HepG2 (cell line): Measurements from ENCODE around the gene NTM. TPM values are rescaled to one million over a fixed set of nuclear protein-coding genes. Genes with fewer than 3 reads are reported as not detected.

Experiments
- ATAC-seq: fragments of 200-7000 bp; cut with Tn5 transposase; 3 replicates; pipeline ENCODE4 v1.9.1; 2020; ENCODE audit warnings: mild to moderate bottlenecking, moderate library complexity
- BruUV-seq: library from RNA; stranded (reverse); fragments of 400-500 nt; replicated peaks from 2 replicates; lab custom pipeline; 2021; lab: Mats Ljungman, UMichigan
- CTCF ChIA-PET: fragments of 300-600 bp; formaldehyde crosslinking; extraction: SDS; loops from one replicate; lab custom pipeline; 2021; ENCODE audit warnings: low total read pairs, inconsistent platforms, low intra/inter-chr PET ratio; lab: Yijun Ruan, JAX
- POLR2A ChIA-PET: fragments of 350-600 bp; sonication (Branson Sonifier 250); formaldehyde crosslinking; loops from one replicate; lab custom pipeline; 2020; ENCODE audit warnings: antibody characterized with exemption, inconsistent platforms; lab: Yijun Ruan, JAX
- DNase-seq: peaks from one replicate; pipeline ENCODE4 v3.0.0-alpha.2; 2015; ENCODE audit warnings: low spot score
- FAIRE-seq: peaks from 3 replicates; lab custom pipeline; 2011; peaks lifted over from hg19 to GRCh38; lab: Jason Lieb, UNC
- H2AFZ ChIP-seq: one replicate; pipeline ENCODE4 v1.6.1; 2011; ENCODE audit warnings: low read length, inconsistent platforms
- H3K27ac ChIP-seq: fragments of 300-600 bp; 3 replicates; pipeline ENCODE4 v1.8.0; 2011; ENCODE audit warnings: mixed run types, mild to moderate bottlenecking, mixed read lengths, low read length, inconsistent platforms; ENCODE audit not compliant: insufficient read depth; ENCODE audit errors: extremely low read length
- H3K27me3 ChIP-seq, 2 experiments: fragments of 200-600 bp in 1 of 2; 2 replicates in 1 of 2; 3 replicates in 1 of 2; pipeline versions ENCODE4 v1.6.0 to v1.8.0; 2011; ENCODE audit warnings: low read length in 2 of 2, mild to moderate bottlenecking in 2 of 2, moderate library complexity in 2 of 2, inconsistent platforms in 1 of 2; ENCODE audit not compliant: insufficient read depth in 2 of 2, control insufficient read depth in 1 of 2
- H3K36me3 ChIP-seq, 2 experiments: fragments of 200-600 bp in 1 of 2; replicated peaks in 1 of 2; 2 replicates in 1 of 2; 3 replicates in 1 of 2; pipeline versions ENCODE4 v1.5.1 to v1.8.0; 2011; ENCODE audit warnings: low read length in 2 of 2, inconsistent platforms in 1 of 2; ENCODE audit not compliant: insufficient read depth in 2 of 2, control insufficient read depth in 1 of 2
- H3K4me1 ChIP-seq: 2 replicates; pipeline ENCODE4 v1.5.1; 2012; ENCODE audit warnings: low read length, inconsistent platforms; ENCODE audit not compliant: insufficient read depth
- H3K4me2 ChIP-seq: 2 replicates; pipeline ENCODE4 v1.6.0; 2011; ENCODE audit warnings: low read depth, low read length, inconsistent platforms
- H3K4me3 ChIP-seq, 3 experiments: fragments of 200-600 bp in 1 of 3; sonication (generic), shearing (Covaris generic) in 1 of 3; replicated peaks in 1 of 3; 2 replicates each; pipeline ENCODE4 v1.5.1; 2011 to 2016; ENCODE audit warnings: low read length in 3 of 3, inconsistent platforms in 2 of 3, low read depth in 2 of 3, mild to moderate bottlenecking in 2 of 3, control low read depth in 1 of 3, mixed read lengths in 1 of 3; ENCODE audit not compliant: insufficient read depth in 1 of 3
- H3K79me2 ChIP-seq: one replicate; pipeline ENCODE4 v1.6.1; 2011; ENCODE audit warnings: low read length, inconsistent platforms; ENCODE audit not compliant: insufficient read depth
- H3K9ac ChIP-seq: 2 replicates; pipeline ENCODE4 v1.6.0; 2011; ENCODE audit warnings: mild to moderate bottlenecking, low read depth, low read length, inconsistent platforms; ENCODE audit not compliant: insufficient read depth
- H3K9me3 ChIP-seq: 2 replicates; pipeline ENCODE4 v1.5.1; 2012; ENCODE audit warnings: mild to moderate bottlenecking, low read length
- H4K20me1 ChIP-seq: 2 replicates; pipeline ENCODE4 v1.6.0; 2011; ENCODE audit warnings: inconsistent platforms, mild to moderate bottlenecking, low read length, moderate library complexity; ENCODE audit not compliant: insufficient read depth
- AHR ChIP-seq: IDR thresholded peaks from 2 replicates; pipeline ENCODE4 v1.6.1; 2018; ENCODE audit warnings: missing genetic modification reagents, missing compliant biosample characterization
- FOXJ3 ChIP-seq: sonication (generic); formaldehyde crosslinking; IDR thresholded peaks from 2 replicates; pipeline ENCODE4 v1.4.0; 2020; ENCODE audit warnings: missing genetic modification reagents, mild to moderate bottlenecking, borderline replicate concordance
- FOXP4 ChIP-seq: sonication (generic); formaldehyde crosslinking; IDR thresholded peaks from 2 replicates; pipeline ENCODE4 v1.4.0; 2020; ENCODE audit warnings: missing genetic modification reagents
- SKIL ChIP-seq: sonication (generic); formaldehyde crosslinking; IDR thresholded peaks from 2 replicates; pipeline ENCODE4 v1.8.0; 2022; ENCODE audit warnings: missing genetic modification reagents, mild to moderate bottlenecking, moderate library complexity, borderline replicate concordance
- THAP7 ChIP-seq: sonication (generic); formaldehyde crosslinking; IDR thresholded peaks from 2 replicates; pipeline ENCODE4 v1.8.1; 2023; ENCODE audit warnings: mild to moderate bottlenecking, missing genetic modification reagents
- TMF1 ChIP-seq: sonication (generic); formaldehyde crosslinking; IDR thresholded peaks from 2 replicates; pipeline ENCODE4 v1.8.1; 2022; ENCODE audit warnings: low read depth, missing genetic modification reagents
- ZFYVE20 ChIP-seq: sonication (generic); formaldehyde crosslinking; IDR thresholded peaks from 2 replicates; pipeline ENCODE4 v1.8.0; 2023; ENCODE audit warnings: low read depth, mild to moderate bottlenecking, moderate library complexity, missing genetic modification reagents, borderline replicate concordance
- ZHX1 ChIP-seq: sonication (generic); formaldehyde crosslinking; IDR thresholded peaks from 2 replicates; pipeline ENCODE4 v1.8.1; 2022; ENCODE audit warnings: low read depth, mild to moderate bottlenecking, missing genetic modification reagents
- ZNF263 ChIP-seq: sonication (generic); formaldehyde crosslinking; IDR thresholded peaks from 2 replicates; pipeline ENCODE4 v1.4.0; 2020; ENCODE audit warnings: missing genetic modification reagents
- ZNF329 ChIP-seq: sonication (generic); formaldehyde crosslinking; IDR thresholded peaks from 2 replicates; pipeline ENCODE4 v1.9.0; 2021; ENCODE audit warnings: low read depth, mild to moderate bottlenecking, missing genetic modification reagents
- ZNF570 ChIP-seq: sonication (generic); formaldehyde crosslinking; IDR thresholded peaks from 2 replicates; pipeline ENCODE4 v1.4.0; 2020; ENCODE audit warnings: mild to moderate bottlenecking, missing genetic modification reagents, borderline replicate concordance
- ZNF597 ChIP-seq: sonication (generic); formaldehyde crosslinking; IDR thresholded peaks from 2 replicates; pipeline ENCODE4 v1.5.0; 2020; ENCODE audit warnings: missing genetic modification reagents
- ZNF770 ChIP-seq: sonication (generic); formaldehyde crosslinking; IDR thresholded peaks from 2 replicates; pipeline ENCODE4 v1.5.0; 2020; ENCODE audit warnings: mild to moderate bottlenecking, missing genetic modification reagents
- WGBS: methylation state at CpG from one replicate; pipeline ENCODE4 v1.1.6; 2017; ENCODE audit warnings: low lambda C conversion rate; 5-methylcytosine and 5-hydroxymethylcytosine counted together
- in situ Hi-C: cut with HindIII; loops from 2 replicates; pipeline ENCODE4 v1.10.0; 2017; ENCODE audit warnings: low pct_unique_long_range_greater_than_20kb; ENCODE audit not compliant: extremely low pct_ligation_motif_present
- intact Hi-C: fragments of 100-400 bp; cut with micrococcal nuclease; formaldehyde crosslinking; loops from one replicate; pipeline ENCODE4 v1.10.0; 2022; ENCODE audit not compliant: unreplicated experiment
- polyA plus RNA-seq, 8 experiments: library from polyadenylated mRNA; depleted of rRNA in 3 of 8; stranded (reverse) in 7 of 8; unstranded in 1 of 8; fragments of >200 nt; fragmentation: Illumina TruSeq in 4 of 8; extraction: Trizol in 4 of 8; gene quantifications; 2 replicates each; pipeline versions ENCODE4 v1.2.1 to v1.2.3, GENCODE V29; 2011 to 2016; ENCODE audit warnings: low read depth in 4 of 8, missing spikeins in 1 of 8, mixed read lengths in 1 of 8; ENCODE audit not compliant: insufficient read depth in 1 of 8
- total RNA-seq, 5 experiments: library from RNA; depleted of rRNA; stranded (reverse); fragments of >200 nt; fragmentation: Illumina TruSeq; extraction: Trizol; gene quantifications; 2 replicates each; pipeline ENCODE4 v1.2.3, GENCODE V29; 2016; ENCODE audit warnings: low read depth in 1 of 5

Gene NTM
- total and polyA plus RNA-seq, 2 of the 13 experiments (the other 11 are each of a cell fraction or from before 2014, with no cell fraction given): not detected

GRCh38 chr11:131411636-131412035 is 41.2 kb downstream of the NTM start:
- FAIRE-seq (no peak), ATAC-seq (no peak), DNase-seq (no peak)
- CTCF ChIA-PET: no interaction called here
- no TSS peak for BruUV-seq
- H3K36me3 ChIP-seq: no peaks in the 10 kb centered on the region
- no peaks in the 10 kb centered on the region for H3K27me3 ChIP-seq
- H2AFZ ChIP-seq: no peak overlapping the region
- POLR2A ChIA-PET: no interaction called here
- no peak overlapping the region for H3K4me3 ChIP-seq
- 4% methylated on average over 5 of the region's 6 CpGs for WGBS
- H3K9me3 ChIP-seq: no peaks in the 10 kb centered on the region
- intact Hi-C loops (no loop called here), in situ Hi-C loops (loop anchor here (10.0 kb wide), 1 partner anchor 263 kb away; no protein-coding TSS in a partner anchor)
- no peak overlapping the region for H3K27ac ChIP-seq
- H3K4me2 ChIP-seq: no peak overlapping the region
- H3K79me2 ChIP-seq: no peaks in the 10 kb centered on the region
- no peaks in the 10 kb centered on the region for H3K4me1 ChIP-seq
- H4K20me1 ChIP-seq: no peaks in the 10 kb centered on the region
- H3K9ac ChIP-seq: no peak overlapping the region
- TF ChIP-seq ZHX1 (CRISPR knock-in tag) (no peak), THAP7 (no peak), FOXP4 (CRISPR knock-in tag) (no peak), ZNF597 (no peak), TMF1 (no peak), AHR (CRISPR knock-in tag) (no peak), ZNF263 (CRISPR knock-in tag) (no peak), FOXJ3 (CRISPR knock-in tag) (no peak), ZNF329 (CRISPR knock-in tag) (no peak), ZNF770 (CRISPR knock-in tag) (no peak), ZFYVE20 (no peak), ZNF570 (CRISPR knock-in tag) (no peak), SKIL (CRISPR knock-in tag) (no peak)
